Measurements from ENCODE around the gene ME3. TPM values are rescaled to one million over a fixed set of nuclear protein-coding genes. Genes with fewer than 3 reads are reported as not detected.
"Not testable (repeated sequence)": the region's sequence is repeated elsewhere in the genome, so short reads cannot be mapped to it uniquely, and the experiment has no call there.

The ME3 gene
- polyA plus RNA-seq, 4 donors: 5.1 to 21.4 (median 7.3) TPM

- no peaks in the 10 kb centered on the region for H3K9me3 ChIP-seq (ENCODE audit: control insufficient read depth in 2 of 2, insufficient read depth in 1 of 2, low read depth in 1 of 2, low read length in 1 of 2)
- WGBS, 3 donors: 56 to 72% (median 70%) methylated on average over 5 of the region's 5 CpGs
- H3K4me1 ChIP-seq (ENCODE audit: control insufficient read depth in 3 of 3, insufficient read depth in 2 of 3, low read depth in 1 of 3, low read length in 2 of 3): peaks cover 0 to 4% (median 0%) of the 10 kb centered on the region in 3 donors
- no peaks in the 10 kb centered on the region for H3K36me3 ChIP-seq (ENCODE audit: control insufficient read depth in 3 of 3, insufficient read depth in 2 of 3, low read depth in 1 of 3, low read length in 3 of 3)
- H3K4me3 ChIP-seq (ENCODE audit: low read depth in 1 of 3, low read length in 3 of 3): no peak overlapping the region
- H3K27ac ChIP-seq (ENCODE audit: low read depth in 1 of 3, low read length in 2 of 3): no peak overlapping the region
- no peak for DNase-seq
- H3K27me3 ChIP-seq (ENCODE audit: control insufficient read depth in 3 of 3, insufficient read depth in 3 of 3, low read length in 3 of 3): no peaks in the 10 kb centered on the region
- no peak for FAIRE-seq
Observed at GRCh38 chr11:86570020-86570419, 102.4 kb downstream of the ME3 start.

- Histone ChIP-seq H3K27ac (ENCODE audit: low read depth in 1 of 3, low read length in 2 of 3) (no peak overlapping the region), H3K4me1 (ENCODE audit: control insufficient read depth in 3 of 3, insufficient read depth in 2 of 3, low read depth in 1 of 3, low read length in 2 of 3) (peaks cover 0 to 4% (median 0%) of the 10 kb centered on the region in 3 donors), H3K36me3 (ENCODE audit: control insufficient read depth in 3 of 3, insufficient read depth in 2 of 3, low read depth in 1 of 3, low read length in 3 of 3) (no peaks in the 10 kb centered on the region), H3K9me3 (ENCODE audit: control insufficient read depth in 2 of 2, insufficient read depth in 1 of 2, low read depth in 1 of 2, low read length in 1 of 2) (no peaks in the 10 kb centered on the region), H3K4me3 (ENCODE audit: low read depth in 1 of 3, low read length in 3 of 3) (no peak overlapping the region), H3K27me3 (ENCODE audit: control insufficient read depth in 3 of 3, insufficient read depth in 3 of 3, low read length in 3 of 3) (no peaks in the 10 kb centered on the region)
- 86 to 89% (median 89%) methylated on average over 7 of the region's 7 CpGs for WGBS, 3 donors
- DNase-seq (no peak), FAIRE-seq (no peak)
Observed at GRCh38 chr11:86569109-86569508, 103.3 kb downstream of the ME3 start.

DNA sequence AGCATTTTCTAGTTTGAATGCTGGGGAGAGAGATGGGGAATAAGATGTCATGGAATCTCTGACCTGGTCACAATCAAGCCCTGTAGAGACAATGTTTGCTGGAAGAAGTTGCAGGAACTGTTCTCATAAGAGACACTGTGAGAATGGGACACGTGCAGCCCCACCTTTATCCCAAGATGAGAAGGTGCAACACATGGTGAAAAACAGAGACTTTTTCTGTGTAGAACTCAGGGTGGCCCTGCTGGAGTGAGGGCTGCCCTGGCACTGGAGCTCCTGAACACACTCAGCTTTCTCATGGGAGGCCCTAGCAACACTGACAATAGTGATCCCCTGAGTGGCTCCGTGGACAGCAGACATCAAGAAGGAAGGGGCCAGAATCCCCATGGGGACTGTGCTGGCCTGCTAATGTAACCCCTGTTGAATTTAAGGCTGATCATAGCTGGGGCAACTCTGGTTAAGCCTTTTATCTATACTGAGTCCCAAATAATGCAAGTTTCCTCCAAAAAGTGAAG is 106.6 kb downstream of the ME3 start:
- 69 to 88% (median 80%) methylated on average over 2 of the region's 2 CpGs for WGBS, 3 donors
- no peak for FAIRE-seq
- no peak overlapping the region for H3K27ac ChIP-seq (ENCODE audit: low read depth in 1 of 3, low read length in 2 of 3)

GRCh38 chr11:86565388-86565787 is 107.0 kb downstream of the ME3 start:
- H3K27ac ChIP-seq (ENCODE audit: low read depth in 1 of 3, low read length in 2 of 3): no peak overlapping the region
- H3K4me1 ChIP-seq (ENCODE audit: control insufficient read depth in 3 of 3, insufficient read depth in 2 of 3, low read depth in 1 of 3, low read length in 2 of 3): peaks cover 0 to 4% (median 2%) of the 10 kb centered on the region in 3 donors
- WGBS, 3 donors: 82 to 98% (median 86%) methylated on average over 1 of the region's 1 CpG
- H3K9me3 ChIP-seq (ENCODE audit: control insufficient read depth in 2 of 2, insufficient read depth in 1 of 2, low read depth in 1 of 2, low read length in 1 of 2): no peaks in the 10 kb centered on the region
- no peak overlapping the region for H3K4me3 ChIP-seq (ENCODE audit: low read depth in 1 of 3, low read length in 3 of 3)
- no peak for DNase-seq
- H3K27me3 ChIP-seq (ENCODE audit: control insufficient read depth in 3 of 3, insufficient read depth in 3 of 3, low read length in 3 of 3): no peaks in the 10 kb centered on the region
- FAIRE-seq: no peak
- H3K36me3 ChIP-seq (ENCODE audit: control insufficient read depth in 3 of 3, insufficient read depth in 2 of 3, low read depth in 1 of 3, low read length in 3 of 3): no peaks in the 10 kb centered on the region

More for the DNA sequence above, 106.6 kb downstream of the ME3 start:
- no peak for DNase-seq
- Histone ChIP-seq H3K36me3 (ENCODE audit: control insufficient read depth in 3 of 3, insufficient read depth in 2 of 3, low read depth in 1 of 3, low read length in 3 of 3) (no peaks in the 10 kb centered on the region), H3K9me3 (ENCODE audit: control insufficient read depth in 2 of 2, insufficient read depth in 1 of 2, low read depth in 1 of 2, low read length in 1 of 2) (no peaks in the 10 kb centered on the region), H3K4me1 (ENCODE audit: control insufficient read depth in 3 of 3, insufficient read depth in 2 of 3, low read depth in 1 of 3, low read length in 2 of 3) (peaks cover 0 to 4% (median 2%) of the 10 kb centered on the region in 3 donors), H3K4me3 (ENCODE audit: low read depth in 1 of 3, low read length in 3 of 3) (no peak overlapping the region), H3K27me3 (ENCODE audit: control insufficient read depth in 3 of 3, insufficient read depth in 3 of 3, low read length in 3 of 3) (no peaks in the 10 kb centered on the region)

GRCh38 chr11:86562842-86563241 is 109.6 kb downstream of the ME3 start:
- H3K4me3 ChIP-seq (ENCODE audit: low read depth in 1 of 3, low read length in 3 of 3); H3K27me3 ChIP-seq (ENCODE audit: control insufficient read depth in 3 of 3, insufficient read depth in 3 of 3, low read length in 3 of 3); DNase-seq; FAIRE-seq; H3K36me3 ChIP-seq (ENCODE audit: control insufficient read depth in 3 of 3, insufficient read depth in 2 of 3, low read depth in 1 of 3, low read length in 3 of 3); H3K9me3 ChIP-seq (ENCODE audit: control insufficient read depth in 2 of 2, insufficient read depth in 1 of 2, low read depth in 1 of 2, low read length in 1 of 2); H3K27ac ChIP-seq (ENCODE audit: low read depth in 1 of 3, low read length in 2 of 3): not testable (repeated sequence)
- WGBS, 3 donors: 85 to 94% (median 92%) methylated on average over 2 of the region's 2 CpGs
- peaks cover 5 to 20% (median 6%) of the 10 kb centered on the region in 3 donors for H3K4me1 ChIP-seq (ENCODE audit: control insufficient read depth in 3 of 3, insufficient read depth in 2 of 3, low read depth in 1 of 3, low read length in 2 of 3)

DNA sequence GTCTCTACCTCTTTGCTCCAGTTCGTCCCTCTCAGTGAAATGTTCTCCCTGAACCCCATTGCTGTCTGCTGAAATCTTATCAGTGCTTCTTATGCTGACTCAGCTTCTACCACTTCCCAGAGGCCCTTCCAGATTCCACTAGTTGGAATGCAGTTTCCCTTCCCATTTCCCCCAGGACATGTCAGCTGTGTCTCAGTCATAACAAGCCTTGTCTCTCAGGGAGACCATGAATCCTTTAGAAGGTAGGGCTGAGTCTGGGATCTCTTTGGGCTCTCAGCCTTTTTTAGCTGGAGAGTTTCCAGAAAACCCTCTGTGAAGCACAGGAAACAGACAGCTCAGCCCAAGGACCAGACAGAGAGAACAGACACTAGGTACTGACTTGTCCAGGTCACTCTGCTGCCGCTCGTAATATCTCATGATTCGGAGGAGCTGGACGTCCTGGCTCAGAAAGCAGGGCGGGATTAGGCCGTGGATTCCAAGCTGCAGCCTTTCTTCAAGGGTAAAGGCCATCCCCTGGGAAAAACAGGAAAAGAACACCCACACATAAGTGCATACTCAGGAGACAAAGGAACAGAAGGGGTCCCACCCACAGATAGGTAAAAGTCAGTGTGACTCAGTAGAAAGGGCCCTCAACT is 113.0 kb downstream of the ME3 start:
- H3K4me3 ChIP-seq (ENCODE audit: low read depth in 1 of 3, low read length in 3 of 3): no peak overlapping the region
- WGBS, 3 donors: 56 to 70% (median 58%) methylated on average over 7 of the region's 7 CpGs
- DNase-seq (peak; percentile 33 to 78), FAIRE-seq (no peak)
- peaks cover 0 to 4% (median 0%) of the 10 kb centered on the region in 3 donors for H3K36me3 ChIP-seq (ENCODE audit: control insufficient read depth in 3 of 3, insufficient read depth in 2 of 3, low read depth in 1 of 3, low read length in 3 of 3)
- peaks cover 5 to 17% (median 6%) of the 10 kb centered on the region in 3 donors for H3K4me1 ChIP-seq (ENCODE audit: control insufficient read depth in 3 of 3, insufficient read depth in 2 of 3, low read depth in 1 of 3, low read length in 2 of 3)
- no peaks in the 10 kb centered on the region for H3K27me3 ChIP-seq (ENCODE audit: control insufficient read depth in 3 of 3, insufficient read depth in 3 of 3, low read length in 3 of 3)
- H3K9me3 ChIP-seq (ENCODE audit: control insufficient read depth in 2 of 2, insufficient read depth in 1 of 2, low read depth in 1 of 2, low read length in 1 of 2): no peaks in the 10 kb centered on the region
- peak overlapping the region; percentile 44 to 83 (median 75) for H3K27ac ChIP-seq (ENCODE audit: low read depth in 1 of 3, low read length in 2 of 3)

DNA sequence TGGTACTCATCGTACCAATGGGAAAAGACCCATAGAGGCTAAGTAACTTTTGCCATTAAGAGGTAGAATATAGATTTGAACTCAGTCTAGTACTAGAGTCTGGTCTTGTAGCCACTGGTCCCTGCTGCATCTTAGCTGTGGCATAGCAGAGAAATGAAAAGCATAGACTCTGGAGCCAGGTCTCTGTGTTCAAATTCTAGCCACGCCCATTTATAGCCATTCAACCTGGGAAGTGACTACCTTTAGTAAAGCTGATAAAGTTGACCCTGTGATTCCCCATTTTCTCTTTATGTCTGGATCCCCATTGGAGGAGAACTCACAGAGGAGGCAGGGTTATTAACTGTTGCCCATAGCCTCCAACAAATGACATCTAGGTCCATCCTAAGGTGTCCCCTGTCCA is 113.6 kb downstream of the ME3 start:
- DNase-seq (peak in 1 of 2 donors; percentile 64), FAIRE-seq (no peak)
- Histone ChIP-seq H3K36me3 (ENCODE audit: control insufficient read depth in 3 of 3, insufficient read depth in 2 of 3, low read depth in 1 of 3, low read length in 3 of 3) (peaks cover 0 to 4% (median 0%) of the 10 kb centered on the region in 3 donors), H3K4me1 (ENCODE audit: control insufficient read depth in 3 of 3, insufficient read depth in 2 of 3, low read depth in 1 of 3, low read length in 2 of 3) (peaks cover 5 to 17% (median 6%) of the 10 kb centered on the region in 3 donors), H3K4me3 (ENCODE audit: low read depth in 1 of 3, low read length in 3 of 3) (no peak overlapping the region), H3K27me3 (ENCODE audit: control insufficient read depth in 3 of 3, insufficient read depth in 3 of 3, low read length in 3 of 3) (no peaks in the 10 kb centered on the region), H3K27ac (ENCODE audit: low read depth in 1 of 3, low read length in 2 of 3) (peak overlapping the region; percentile 44 to 83 (median 75)), H3K9me3 (ENCODE audit: control insufficient read depth in 2 of 2, insufficient read depth in 1 of 2, low read depth in 1 of 2, low read length in 1 of 2) (no peaks in the 10 kb centered on the region)
- WGBS, 3 donors: 89 to 91% (median 90%) methylated on average over 2 of the region's 2 CpGs

DNA sequence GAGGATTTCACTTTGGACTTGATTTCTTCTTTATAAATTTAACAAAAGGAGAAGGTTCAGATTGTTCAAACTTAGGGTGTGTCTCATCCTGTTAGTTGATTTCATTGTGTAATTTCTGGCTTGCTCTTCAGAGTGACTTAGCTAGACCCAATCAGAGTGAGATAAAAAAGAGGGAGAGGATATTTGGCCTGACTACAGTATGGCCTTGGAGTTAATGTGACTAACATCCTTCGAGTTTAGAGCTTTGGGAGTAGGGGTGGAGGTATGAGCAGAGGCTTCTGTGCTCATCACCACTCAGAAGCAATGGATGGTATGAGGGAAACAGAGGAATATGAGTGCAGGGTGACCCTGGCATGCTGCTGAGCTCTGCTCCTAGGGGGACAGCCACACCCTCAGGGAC is 114.2 kb downstream of the ME3 start:
- no peak overlapping the region for H3K4me3 ChIP-seq (ENCODE audit: low read depth in 1 of 3, low read length in 3 of 3)
- H3K36me3 ChIP-seq (ENCODE audit: control insufficient read depth in 3 of 3, insufficient read depth in 2 of 3, low read depth in 1 of 3, low read length in 3 of 3): peaks cover 0 to 5% (median 0%) of the 10 kb centered on the region in 3 donors
- no peak for DNase-seq
- H3K4me1 ChIP-seq (ENCODE audit: control insufficient read depth in 3 of 3, insufficient read depth in 2 of 3, low read depth in 1 of 3, low read length in 2 of 3): peaks cover 6 to 23% (median 7%) of the 10 kb centered on the region in 3 donors
- no peak for FAIRE-seq
- H3K27ac ChIP-seq (ENCODE audit: low read depth in 1 of 3, low read length in 2 of 3): peak overlapping the region in 2 of 3 donors; percentile 75 to 83
- H3K27me3 ChIP-seq (ENCODE audit: control insufficient read depth in 3 of 3, insufficient read depth in 3 of 3, low read length in 3 of 3): no peaks in the 10 kb centered on the region
- 41 to 51% (median 43%) methylated on average over 1 of the region's 1 CpG for WGBS, 3 donors
- no peaks in the 10 kb centered on the region for H3K9me3 ChIP-seq (ENCODE audit: control insufficient read depth in 2 of 2, insufficient read depth in 1 of 2, low read depth in 1 of 2, low read length in 1 of 2)
